Activated naive CD4-positive, alpha-beta T cell (primary cell): Measurements from ENCODE around the gene WDR33.

ENCODE experiments used
- DNase-seq, 4 experiments: peaks; one replicate each; lab custom pipeline; 2025; lab: John Stamatoyannopoulos, UW

The WDR33 gene

GRCh38 chr2:127719301-127720218 is 91.4 kb downstream of the WDR33 start:
- no peak for DNase-seq

DNA sequence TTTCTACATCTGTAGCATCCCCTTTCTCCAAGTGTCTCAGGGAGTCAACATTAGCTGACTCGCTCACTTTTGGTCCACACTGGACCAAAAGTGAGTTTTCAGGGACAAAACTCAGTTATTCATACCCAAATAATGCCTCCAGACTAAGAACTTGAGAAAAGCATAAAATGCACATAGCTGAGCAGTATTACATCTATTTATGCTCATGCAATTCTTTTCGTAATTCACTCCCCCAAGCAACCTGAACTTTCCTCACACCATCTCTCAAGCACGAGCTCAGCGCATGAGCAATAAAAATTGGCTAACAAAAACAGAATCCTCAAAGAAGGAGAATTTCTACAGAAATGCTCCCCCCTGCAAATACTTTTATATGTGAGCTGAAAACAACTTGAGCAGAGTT is 92.7 kb downstream of the WDR33 start:
- DNase-seq: no peak

DNA sequence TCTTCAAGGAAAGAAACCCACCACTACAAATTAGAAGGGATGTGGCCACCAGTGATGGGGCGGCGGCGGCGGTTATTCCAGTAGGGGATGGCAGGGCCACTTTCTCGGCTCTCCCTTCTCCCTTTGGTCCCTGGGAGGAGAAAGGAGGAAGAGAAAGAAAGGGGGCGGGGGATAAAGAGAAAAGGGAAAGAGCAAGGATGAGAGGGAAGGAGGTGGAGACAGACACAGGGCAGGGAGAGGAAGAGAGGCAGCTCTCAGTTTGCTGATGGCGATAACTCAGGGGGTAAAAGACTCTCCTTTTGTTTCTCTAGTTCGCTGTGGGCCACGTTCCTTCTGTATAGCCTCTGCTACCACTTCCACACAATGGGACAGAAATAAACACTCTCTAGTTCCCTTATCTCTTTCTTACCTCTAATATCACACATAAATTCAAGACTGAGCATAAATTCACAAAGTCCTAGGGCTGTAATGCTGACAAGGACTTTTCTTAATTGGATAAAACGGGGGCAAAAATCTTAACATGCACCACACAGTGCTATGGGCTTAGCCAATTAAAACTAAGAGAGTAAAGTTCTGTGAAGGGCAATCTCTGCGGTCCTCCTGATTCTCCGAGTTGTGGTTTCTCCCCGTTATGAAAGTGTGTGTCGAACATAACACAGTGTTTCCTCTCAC is 95.1 kb downstream of the WDR33 start:
- DNase-seq: no peak

DNA sequence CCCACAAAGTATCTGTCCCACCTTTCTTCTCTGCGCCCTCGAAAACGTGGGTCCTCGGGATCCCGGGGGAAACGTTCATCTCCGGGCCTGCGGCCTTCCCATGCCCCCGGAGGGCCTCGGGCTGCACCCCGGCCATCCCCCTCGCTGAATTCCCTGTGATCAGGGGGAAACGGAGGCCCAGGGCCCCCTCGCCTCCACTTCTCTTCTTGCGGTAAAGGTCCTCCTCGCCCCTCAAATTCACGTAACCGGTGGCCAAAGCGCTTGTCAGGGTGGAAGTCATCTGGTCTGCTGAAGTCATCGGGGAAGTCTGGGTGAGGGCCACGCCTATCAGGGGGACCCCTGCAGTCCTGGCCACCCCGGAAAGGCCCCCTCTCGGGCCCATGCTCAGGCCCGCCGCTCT is 97.4 kb downstream of the WDR33 start:
- DNase-seq: no peak

- DNase-seq: no peak
Measured at GRCh38 chr2:127712999-127713398, 98.0 kb downstream of the WDR33 start.

GRCh38 chr2:127709336-127709735 is 101.6 kb downstream of the WDR33 start:
- no peak for DNase-seq

DNA sequence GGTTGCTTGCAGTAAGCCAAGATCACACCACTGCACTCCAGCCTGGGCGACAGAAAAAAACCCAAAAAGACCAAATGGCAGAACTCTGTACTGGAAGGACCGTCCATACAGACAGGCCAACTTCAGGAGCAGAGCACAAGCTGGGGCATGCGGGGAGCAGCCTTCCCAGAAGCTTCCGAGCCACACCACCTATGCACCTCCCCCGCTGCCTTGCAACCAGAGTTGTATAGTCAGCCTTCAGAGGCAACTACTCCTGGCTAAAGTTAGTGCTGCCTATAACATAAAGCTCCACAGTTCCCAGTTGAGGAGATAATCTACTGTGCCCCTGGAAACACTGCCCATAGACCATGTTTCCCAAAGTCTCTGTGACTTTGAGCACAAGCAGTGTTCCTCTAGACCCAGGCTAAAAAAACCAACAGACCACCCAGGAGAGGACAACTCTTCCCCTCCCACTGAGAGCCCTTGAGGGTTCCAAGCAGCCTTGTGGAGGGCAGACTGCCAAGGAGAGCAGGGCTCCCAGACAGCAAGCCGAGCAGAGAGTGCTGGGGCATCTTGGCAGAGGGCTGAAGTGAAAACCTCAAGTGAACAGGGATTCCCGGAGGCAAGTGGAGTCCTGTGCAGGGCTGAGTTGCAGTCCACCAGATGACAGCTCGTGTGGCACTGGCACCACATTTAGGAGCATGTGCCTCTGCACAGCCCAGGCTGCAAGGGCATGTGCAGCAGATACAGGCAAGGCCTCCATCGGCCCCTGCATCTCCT is 102.9 kb downstream of the WDR33 start:
- DNase-seq: no peak

DNA sequence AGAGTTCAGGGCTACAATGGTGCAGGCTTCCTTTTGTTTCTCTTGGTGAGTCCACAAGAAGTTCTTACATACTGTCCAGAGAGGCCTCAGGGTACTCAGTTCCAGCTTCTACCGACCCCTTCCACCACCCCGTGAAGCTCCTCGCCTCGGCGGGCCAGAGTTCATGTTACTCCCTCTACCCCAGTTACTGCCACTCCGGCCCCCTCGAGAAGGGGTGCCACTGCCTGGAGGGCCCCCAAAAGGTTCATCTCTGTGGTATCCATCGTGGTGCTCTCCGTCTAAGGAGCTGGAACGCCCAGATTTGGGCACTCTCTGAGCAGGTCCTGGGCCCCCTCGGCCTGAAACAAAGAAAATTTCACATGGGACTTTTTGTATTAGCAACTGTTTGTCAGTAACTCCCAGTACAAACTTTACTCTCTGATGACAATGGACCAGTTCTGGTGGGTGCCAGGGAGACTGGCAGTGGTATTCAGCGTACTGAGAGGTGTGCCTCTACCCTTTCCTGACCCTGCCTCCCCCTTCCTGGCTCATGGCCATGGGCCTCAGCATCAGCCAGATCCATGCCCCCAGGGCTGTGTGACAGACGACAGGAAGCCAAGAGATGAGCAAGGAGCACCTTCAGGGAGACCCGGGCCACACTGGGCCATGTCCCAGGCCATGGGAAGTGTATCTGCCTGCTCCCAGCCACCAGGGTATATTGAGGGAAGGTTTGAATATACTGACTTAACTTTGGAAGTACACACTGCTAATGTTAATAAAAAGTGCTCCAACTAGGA is 104.6 kb downstream of the WDR33 start:
- no peak for DNase-seq

DNA sequence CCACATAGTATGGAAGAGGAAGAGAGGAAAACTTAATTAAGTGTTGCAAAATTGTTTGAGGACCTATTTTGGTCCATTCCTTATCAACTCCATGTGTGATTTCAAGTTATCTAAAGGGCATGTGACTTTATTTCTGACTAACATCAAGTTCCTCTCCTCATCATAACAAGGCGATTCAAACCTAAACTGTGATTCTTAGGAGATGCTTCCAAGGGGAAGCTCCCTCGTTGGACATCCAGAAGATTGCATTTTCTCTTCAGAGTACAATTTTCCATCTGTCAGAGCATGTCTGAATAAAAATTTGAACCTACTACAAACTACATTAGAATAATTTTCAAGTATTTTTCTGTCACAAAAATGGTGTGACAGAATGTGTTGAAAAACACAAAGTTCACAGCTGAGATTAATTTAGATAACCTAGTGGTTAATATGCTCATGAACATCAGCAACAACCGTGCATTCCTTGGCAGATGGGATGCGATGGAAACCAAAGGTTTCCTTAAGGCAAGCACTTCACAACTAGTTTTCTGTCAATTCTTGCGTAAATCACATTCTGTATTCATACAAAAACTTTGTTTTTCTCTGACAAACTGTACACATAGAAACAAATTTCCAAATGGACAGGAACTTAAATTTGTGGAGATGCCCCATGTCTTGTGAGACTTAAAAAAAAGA is 105.4 kb downstream of the WDR33 start:
- DNase-seq: no peak

DNA sequence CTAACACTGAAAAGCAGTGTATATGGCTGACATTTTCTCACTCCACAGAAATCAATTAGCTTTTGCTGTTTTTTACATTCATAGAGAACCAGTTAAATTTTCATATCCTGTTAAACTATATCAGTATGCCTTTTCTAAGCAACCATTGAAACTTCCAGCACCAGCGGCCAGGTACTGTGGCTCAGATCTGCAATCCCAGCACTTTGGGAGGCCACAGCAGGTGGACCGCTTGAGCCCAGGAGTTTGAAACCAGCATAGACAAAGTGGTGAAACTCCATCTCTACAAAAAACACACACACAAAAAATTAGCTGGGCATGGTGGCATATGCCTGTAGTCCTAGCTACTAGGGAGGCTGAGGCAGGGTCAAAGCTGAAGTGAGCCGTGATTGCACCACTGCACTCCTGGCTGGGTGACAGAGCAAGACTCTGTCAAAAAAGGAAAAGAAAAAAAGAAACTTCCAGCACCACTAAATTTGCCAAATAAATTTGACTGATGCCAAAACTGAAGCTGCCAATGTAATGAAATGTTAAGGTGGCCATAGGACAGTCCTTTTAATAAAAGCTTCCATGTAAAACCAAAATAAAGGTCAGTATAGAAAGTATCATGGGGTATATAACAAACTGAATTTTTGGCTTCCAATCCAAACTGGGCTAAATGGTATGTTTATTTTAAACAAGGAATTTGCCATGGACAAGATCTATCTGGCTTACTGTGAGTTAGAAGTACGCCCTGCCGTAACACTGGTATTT is 106.2 kb downstream of the WDR33 start:
- no peak for DNase-seq

DNA sequence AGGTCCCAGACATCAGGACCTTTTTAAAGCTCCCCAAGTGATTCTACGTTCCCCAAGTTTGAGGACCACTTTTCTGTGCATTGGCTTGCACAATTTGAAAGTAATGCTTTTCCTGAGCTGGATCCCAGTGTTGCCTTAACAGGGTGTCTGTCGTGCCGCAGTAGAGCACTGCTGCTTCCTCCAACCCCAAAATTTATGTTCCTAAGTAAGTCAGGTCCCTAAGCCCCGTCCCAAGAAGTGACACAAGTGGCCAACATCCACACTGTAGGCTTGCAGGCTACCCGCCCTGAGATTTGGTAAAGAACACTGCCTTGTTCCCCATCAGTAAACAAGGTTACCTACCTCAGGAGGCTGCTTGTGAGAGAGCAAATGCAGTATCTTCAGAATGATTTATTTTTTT is 107.7 kb downstream of the WDR33 start:
- DNase-seq: no peak

DNA sequence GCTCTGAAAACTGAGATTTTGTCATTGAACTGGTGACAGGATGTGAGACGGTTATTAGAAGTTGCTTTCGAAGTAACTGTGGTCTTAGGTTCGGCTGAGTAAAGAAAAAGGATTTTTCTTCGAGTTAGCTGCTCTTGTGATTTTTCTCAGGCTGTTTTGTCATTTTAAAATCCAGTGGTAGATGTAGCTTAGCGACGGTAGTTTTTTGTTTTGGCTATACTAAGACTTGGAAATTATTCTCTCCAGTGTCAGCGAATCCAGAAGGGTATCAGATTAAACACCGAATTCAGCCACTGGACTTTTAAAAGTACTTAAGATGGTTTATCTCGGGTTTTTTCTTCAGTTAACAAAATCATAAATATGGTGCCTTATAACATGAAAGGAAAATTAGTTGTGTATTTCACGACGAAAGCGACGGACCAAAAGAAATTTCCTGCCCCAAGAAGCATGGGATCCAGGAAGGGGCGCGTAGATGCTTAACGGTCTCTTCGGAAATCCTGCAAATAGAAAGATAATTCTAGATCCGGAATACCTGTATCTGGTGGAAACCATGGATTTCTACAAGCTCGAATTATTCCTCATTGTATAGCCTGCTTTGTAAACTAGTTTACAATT is 108.5 kb downstream of the WDR33 start:
- no peak for DNase-seq

DNA sequence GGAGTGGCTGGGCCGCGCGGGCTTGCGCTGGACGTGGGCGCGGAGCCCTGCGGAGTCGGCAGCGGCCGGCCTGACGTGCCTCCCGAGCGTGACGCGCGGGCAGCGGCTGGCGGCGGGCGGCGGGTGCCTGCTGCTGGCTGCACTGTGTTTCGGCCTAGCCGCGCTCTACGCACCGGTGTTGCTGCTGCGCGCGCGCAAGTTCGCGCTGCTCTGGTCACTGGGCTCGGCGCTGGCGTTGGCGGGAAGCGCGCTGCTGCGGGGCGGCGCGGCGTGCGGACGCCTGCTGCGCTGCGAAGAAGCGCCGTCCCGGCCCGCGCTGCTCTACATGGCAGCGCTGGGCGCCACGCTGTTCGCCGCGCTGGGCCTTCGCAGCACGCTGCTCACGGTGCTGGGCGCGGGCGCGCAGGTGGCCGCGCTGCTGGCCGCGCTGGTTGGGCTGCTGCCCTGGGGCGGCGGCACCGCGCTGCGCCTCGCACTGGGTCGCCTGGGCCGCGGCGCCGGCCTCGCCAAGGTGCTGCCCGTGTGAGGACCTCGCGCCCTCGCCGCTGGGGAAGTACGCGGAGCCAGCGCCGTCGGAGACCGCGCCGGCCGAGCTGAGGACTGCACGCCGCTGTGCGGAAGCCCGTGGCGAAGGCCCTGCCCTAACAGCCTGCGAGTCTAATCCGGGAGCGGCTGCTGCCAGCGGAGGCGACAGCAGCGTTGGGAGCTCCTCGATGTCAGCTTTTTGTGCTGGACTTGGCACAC is 109.1 kb downstream of the WDR33 start:
- peak; percentile 56 to 75 (median 60) for DNase-seq

GRCh38 chr2:127701193-127701650 is 109.7 kb downstream of the WDR33 start, which contains the start of gene SFT2D3:
Gene SFT2D3, plus strand, starts transcription at chr2:127701497. Its CDS starts 32 bp downstream, at chr2:127701529.
- peak; percentile 73 to 85 (median 81) for DNase-seq

- DNase-seq: no peak
Measured at GRCh38 chr2:127700527-127701192, 110.3 kb downstream of the WDR33 start.

GRCh38 chr2:127698553-127699355 is 112.2 kb downstream of the WDR33 start:
- no peak for DNase-seq

- DNase-seq: no peak
Measured at GRCh38 chr2:127697482-127698180, 113.3 kb downstream of the WDR33 start.
